ENCODE results near the gene FUT7.

The FUT7 gene

GRCh38 chr9:137001857-137002645, 29.8 kb downstream of the FUT7 start:
- DNase-seq (ENCODE audit: low spot score): no peak

DNA sequence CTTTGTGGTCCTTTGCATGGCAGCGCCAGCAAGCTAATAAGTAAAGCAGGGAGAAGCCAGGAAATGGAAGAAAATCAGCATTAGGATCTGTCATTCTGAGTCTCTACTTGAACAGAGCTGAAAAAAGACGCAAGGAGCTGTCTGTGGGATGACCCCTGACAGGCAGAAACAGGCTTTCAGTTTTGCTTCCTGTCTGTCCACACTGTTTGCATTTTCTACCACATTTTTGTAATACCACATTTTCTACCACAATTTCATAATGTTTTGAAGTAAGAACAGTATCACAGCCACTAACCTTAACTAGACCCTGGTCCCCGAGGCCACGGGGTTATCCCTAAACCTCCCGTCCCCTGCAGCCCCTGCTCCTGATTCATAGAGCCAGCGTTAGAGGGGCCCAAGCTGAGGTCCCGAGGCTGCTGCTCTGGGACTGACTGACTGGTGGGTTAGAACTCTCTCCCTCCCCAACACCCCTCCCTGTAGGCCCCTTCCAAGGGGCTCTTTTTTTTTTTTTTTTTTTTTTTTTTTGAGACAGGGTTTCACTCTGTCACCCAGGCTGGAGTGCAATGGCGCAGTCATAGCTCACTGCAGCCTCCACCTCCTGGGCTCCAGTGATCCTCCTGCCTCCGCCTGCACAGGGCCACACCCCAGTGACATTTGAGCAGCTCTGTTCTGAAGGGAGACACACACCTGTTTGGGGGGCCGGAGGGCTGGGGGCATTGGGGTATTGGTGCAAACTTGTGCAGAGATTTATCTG, 31.5 kb downstream of the FUT7 start:
- no peak for DNase-seq (ENCODE audit: low spot score)

- no peak for DNase-seq (ENCODE audit: low spot score)
Measured at GRCh38 chr9:136997830-136998234, 34.1 kb downstream of the FUT7 start.

GRCh38 chr9:136997371-136997770, 34.5 kb downstream of the FUT7 start:
- no peak for DNase-seq (ENCODE audit: low spot score)

DNA sequence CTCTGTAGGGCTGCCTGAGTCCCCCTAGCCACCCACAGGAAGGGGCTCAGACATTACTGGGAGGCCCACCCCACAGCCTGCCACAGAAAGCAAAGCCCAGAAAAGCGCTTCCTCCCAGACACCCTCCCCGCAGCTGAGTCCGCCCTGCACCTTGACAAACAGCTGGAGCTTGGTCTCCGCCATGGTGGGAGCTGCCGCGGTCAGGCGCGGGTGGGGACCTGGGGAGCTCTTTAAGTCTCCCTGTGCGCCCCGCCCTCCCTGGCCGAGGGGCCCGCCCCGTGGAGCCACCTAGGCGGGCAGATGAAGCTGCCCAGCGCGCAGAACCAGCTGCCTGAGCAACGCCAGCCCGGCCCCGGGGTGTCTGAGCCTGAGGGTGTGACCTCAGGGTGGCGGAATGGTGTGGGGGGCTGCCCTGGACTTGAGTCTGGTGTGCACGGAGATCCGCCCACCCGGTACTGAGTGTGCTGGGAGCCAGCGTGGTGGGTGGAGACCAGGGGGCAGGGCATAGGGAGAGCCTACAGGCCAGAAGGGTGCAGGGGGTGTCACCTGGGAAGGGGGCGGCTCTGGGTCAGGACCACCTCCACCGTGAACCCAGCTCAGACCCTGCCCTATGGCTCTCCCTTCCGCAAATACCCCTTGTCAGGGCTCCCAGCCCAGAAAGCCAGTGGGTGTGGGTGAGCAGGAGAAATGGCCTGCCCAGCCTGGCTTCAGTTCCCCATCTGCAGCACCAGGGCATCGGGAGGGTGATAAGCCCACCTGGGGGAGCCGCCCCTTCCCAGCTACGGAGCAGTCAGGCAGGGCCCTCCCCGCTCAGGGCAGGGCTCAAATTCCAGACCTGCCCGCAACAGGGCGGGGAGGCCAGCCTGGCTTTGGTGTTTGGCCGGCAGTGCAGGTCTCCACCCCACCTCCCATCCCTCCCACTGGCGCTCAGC, 35.3 kb downstream of the FUT7 start, which contains the start of gene CLIC3:
TSS of gene CLIC3 (minus strand) at position 208 of the 932 bp plus-strand sequence. CDS start at position 183, 25 bp downstream.
- no peak for DNase-seq (ENCODE audit: low spot score)

- DNase-seq (ENCODE audit: low spot score): no peak
Measured at GRCh38 chr9:136995772-136996311, 36.0 kb downstream of the FUT7 start.

- no peak for DNase-seq (ENCODE audit: low spot score)
Measured at GRCh38 chr9:136995362-136995761, 36.5 kb downstream of the FUT7 start.

GRCh38 chr9:136994888-136995230, 37.0 kb downstream of the FUT7 start:
- DNase-seq (ENCODE audit: low spot score): no peak

GRCh38 chr9:136994180-136994887, 37.6 kb downstream of the FUT7 start:
- no peak for DNase-seq (ENCODE audit: low spot score)

DNA sequence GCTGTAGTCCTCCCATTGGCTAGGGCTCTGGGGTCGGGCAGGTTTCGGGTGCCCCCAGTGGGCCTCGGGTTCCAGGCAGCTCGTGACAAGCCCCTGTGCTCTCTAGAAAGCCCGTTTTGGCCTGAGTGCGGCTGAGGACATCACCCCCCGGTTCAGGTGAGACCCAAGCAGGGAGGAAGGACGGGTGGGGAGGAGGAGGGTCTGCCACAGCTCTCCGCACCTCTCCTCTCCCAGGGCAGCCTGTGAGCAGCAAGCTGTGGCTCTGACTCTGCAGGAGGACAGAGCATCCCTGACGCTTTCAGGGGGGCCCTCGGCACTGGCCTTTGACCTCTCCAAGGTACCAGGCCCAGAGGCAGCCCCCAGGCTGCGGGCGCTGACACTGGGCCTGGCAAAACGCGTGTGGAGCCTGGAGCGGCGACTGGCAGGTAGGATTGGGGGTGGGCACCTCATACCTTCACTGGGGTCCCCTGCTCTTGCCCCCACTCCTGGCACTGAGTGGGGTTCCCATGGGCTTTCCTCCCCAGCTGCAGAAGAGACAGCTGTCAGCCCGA, 39.0 kb downstream of the FUT7 start:
- no peak for DNase-seq (ENCODE audit: low spot score)

DNA sequence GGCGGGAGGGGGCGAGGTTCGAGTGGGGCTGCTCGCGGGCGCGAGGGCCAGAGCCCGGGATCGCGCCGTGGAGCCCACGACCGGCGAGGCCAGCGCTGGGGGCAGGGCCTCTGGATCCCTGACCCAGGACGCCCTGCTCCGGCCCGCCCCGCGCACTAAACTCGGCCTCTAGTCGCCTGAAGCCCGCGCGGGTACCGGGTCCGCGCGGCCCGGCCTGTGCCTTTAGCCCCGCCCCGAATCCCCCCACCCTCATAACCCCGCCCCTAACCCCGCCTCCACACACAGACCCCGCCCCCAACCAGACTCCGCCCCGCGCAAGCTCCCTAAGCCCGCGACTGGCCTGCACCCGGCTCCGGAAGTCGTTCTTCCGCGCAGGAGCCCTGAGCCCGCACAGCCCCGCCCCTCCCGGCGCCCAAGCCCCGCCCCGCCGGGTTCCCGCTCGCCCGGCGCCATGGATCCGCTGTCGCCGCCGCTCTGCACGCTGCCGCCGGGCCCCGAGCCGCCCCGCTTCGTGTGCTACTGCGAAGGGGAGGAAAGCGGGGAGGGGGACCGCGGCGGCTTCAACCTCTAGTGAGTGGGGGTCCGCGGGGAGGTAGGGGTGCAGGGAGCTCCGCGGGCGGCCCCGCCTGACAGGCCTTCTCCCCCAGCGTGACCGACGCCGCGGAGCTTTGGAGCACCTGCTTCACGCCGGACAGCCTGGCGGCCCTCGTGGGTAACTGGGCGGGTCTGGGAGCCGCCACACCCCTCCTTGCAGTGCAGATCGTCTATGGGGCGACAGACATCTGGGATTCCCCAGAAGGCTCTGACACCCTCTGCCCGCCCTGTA, 39.7 kb downstream of the FUT7 start, which contains the start of gene PAXX:
TSS of gene PAXX (plus strand) at position 430 of the 826 bp plus-strand sequence. CDS start at position 452, 22 bp downstream.
- peak; percentile 99 for DNase-seq (ENCODE audit: low spot score)

DNA sequence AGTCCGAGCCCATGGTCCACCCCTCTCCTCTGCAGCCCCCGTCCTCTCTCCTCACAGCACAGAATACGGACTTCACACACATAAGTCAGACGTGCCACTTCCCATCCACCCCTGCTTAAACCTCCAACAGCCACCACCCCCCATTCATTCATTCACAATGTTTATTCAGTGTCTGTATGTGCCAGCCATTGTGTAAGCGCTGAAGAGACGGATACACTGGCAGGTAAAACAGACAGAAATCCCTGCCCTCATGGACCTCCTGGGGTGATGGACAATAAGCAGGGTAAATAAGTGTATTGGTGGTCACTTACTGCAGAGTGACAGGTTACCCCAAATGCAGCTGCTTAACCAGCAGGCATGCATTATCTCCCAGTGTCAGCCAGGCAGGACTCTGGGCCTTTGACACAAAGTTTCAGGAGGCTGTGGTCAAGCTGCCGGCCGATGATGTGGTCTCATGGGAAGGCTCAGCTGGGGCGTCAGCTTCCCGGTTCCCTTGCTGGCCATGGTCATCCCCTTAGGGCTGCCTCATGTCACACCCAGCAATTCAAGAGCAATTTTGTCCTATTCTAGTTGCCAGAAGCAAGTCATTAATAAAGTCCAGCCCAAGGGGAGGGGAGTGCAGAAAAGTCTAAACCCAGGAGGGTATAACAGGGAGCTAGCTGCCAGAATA, 41.5 kb downstream of the FUT7 start:
- DNase-seq (ENCODE audit: low spot score): no peak

- no peak for DNase-seq (ENCODE audit: low spot score)
Measured at GRCh38 chr9:136988872-136989271, 43.0 kb downstream of the FUT7 start.

- no peak for DNase-seq (ENCODE audit: low spot score)
Measured at GRCh38 chr9:136985853-136986252, 46.0 kb downstream of the FUT7 start.

DNA sequence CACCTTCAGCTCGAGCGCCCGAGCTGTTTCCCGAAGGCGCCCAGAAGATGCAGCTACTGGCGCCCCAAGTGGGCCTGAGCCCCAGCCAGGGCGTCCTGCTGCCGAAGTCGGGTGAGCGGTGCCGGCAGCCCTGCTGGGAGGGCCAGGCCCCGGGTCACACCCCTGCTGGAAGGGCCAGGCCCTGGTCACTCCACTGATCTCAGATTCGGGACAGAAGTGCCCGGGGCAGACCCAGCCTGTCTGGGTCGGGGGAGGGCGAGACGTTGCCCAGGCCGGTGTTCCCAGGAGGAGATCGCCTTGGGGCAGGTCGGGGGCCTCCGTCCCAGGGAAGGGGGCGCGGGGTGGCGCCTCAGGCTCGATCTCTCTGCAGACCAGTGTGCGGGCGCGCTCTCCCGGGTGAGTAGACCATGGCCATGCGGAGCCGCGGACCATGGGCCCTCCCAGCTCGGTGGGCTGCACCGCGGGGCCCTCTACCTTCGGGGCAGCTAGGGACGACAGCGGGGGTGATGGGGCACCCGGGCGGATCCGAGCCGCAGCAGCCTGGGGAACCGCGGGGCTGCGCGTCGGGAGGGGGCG, 46.8 kb downstream of the FUT7 start:
- no peak for DNase-seq (ENCODE audit: low spot score)

DNA sequence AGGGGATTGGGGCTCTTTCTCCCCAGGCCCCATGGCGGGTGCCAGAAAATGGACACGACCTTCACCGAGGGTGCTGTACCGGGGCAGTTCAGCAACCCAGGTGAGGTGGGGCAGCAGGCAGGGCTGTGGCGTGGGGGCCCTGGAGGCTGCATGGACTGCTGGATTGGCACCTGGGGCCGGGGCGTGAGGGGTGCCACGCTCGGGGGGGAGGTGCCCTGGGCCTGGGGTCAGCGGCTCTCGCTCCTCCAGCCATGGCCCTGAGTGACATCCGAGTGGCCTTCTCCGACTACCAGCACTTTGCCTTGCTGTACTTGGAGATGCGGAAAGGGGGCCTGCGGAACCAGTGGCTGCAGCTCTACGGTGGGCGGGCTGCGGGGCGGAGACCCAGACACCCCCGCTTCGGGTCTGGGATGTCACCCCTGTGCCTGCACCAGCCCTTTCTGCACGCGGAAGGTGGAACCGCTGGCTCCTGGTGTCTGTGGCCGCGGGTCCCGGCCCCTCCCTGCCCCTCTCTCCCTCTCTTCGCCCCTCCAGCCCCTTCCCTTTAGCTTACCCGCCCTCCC, 47.3 kb downstream of the FUT7 start:
- DNase-seq (ENCODE audit: low spot score): no peak

- DNase-seq (ENCODE audit: low spot score): no peak
Measured at GRCh38 chr9:136983656-136984314, 48.1 kb downstream of the FUT7 start.

- no peak for DNase-seq (ENCODE audit: low spot score)
Measured at GRCh38 chr9:136983167-136983566, 48.7 kb downstream of the FUT7 start.
